ENCODE data around the gene HMGB2. TPM values are rescaled to one million over a fixed set of nuclear protein-coding genes. Genes with fewer than 3 reads are reported as not detected.

HMGB2 gene
- total and polyA plus RNA-seq, 12 donors: 7.5 to 83.1 (median 24.7) TPM

DNA sequence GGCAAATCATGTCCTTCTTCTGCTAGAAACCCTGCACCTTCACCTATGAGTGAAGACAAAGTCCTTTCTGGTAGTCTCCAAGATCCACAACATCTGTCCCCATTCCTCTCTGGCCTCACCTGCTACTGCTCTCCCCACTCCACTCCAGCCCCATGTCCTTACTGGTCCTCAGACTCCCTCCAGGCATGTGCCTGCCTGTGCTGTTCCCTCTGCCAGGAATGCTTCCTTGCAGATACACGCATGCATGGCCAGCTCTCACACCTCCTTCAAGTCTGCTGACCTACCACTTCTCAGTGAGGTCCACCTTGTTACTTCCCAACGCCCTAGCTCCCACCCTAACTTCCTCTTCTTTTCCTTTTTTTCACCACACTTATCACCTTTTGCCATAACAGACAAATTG, 18.1 kb downstream of the HMGB2 start:
- 78 to 88% (median 84%) methylated on average over 2 of the region's 2 CpGs for WGBS, 4 donors
- no peak for DNase-seq
- intact Hi-C loops (cut with DNase I): loop anchor here (5.0 to 10.0 kb wide), 2 partner anchors 101 to 189 kb away; no protein-coding TSS in a partner anchor
- Histone ChIP-seq H3K27ac (no peak overlapping the region), H3K36me3 (replicated peaks in 1 of 2) (peaks cover 0 to 3% of the 10 kb centered on the region in 2 donors), H3K4me1 (replicated peaks in 1 of 2) (peaks cover 0 to 4% of the 10 kb centered on the region in 2 donors), H3K27me3 (no peaks in the 10 kb centered on the region), H3K9me3 (replicated peaks in 1 of 3) (no peaks in the 10 kb centered on the region), H3K4me3 (no peak overlapping the region)
- TF ChIP-seq CTCF (IDR thresholded peaks at IDR 0.05) (no peak), POLR2A (IDR thresholded peaks at IDR 0.05) (no peak)

GRCh38 chr4:173314715-173315114, 19.4 kb downstream of the HMGB2 start:
- H3K4me3 ChIP-seq: no peak overlapping the region
- intact Hi-C loops (cut with DNase I): loop anchor here (5.0 to 10.0 kb wide), 2 partner anchors 103 to 190 kb away; no protein-coding TSS in a partner anchor
- H3K4me1 ChIP-seq (replicated peaks in 1 of 2): peaks cover 0 to 4% of the 10 kb centered on the region in 2 donors
- H3K36me3 ChIP-seq (replicated peaks in 1 of 2): peaks cover 0 to 3% of the 10 kb centered on the region in 2 donors
- TF ChIP-seq CTCF (IDR thresholded peaks at IDR 0.05): no peak
- TF ChIP-seq POLR2A (IDR thresholded peaks at IDR 0.05): no peak
- no peak overlapping the region for H3K27ac ChIP-seq
- WGBS, 4 donors: 78 to 89% (median 88%) methylated on average over 3 of the region's 3 CpGs
- no peaks in the 10 kb centered on the region for H3K27me3 ChIP-seq
- DNase-seq: no peak
- H3K9me3 ChIP-seq (replicated peaks in 1 of 3): no peaks in the 10 kb centered on the region

DNA sequence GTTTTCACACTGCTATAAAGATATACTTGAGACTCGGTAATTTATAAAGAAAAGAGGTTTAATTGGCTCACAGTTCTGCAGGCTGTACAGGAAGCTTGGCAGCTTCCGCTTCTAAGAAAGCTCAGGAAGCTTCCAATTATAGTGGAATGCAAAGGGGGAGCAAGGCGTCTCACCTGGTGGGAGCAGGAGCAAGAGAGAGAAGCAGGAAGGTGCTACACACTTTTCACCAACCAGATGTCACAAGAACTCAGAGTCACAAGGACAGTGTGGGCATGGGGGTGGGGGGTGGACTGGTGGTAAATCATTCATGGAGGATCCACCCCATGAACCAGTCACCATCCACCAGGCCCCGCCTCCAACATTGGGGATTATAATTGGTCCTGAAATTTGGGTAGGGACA, 22.8 kb downstream of the HMGB2 start:
- H3K27me3 ChIP-seq: no peaks in the 10 kb centered on the region
- no peak overlapping the region for H3K4me3 ChIP-seq
- H3K27ac ChIP-seq: no peak overlapping the region
- no peaks in the 10 kb centered on the region for H3K4me1 ChIP-seq (replicated peaks in 1 of 2)
- intact Hi-C loops (cut with DNase I): loop anchor here in 1 of 2 donors (10.0 kb wide), 1 partner anchor 193 kb away; no protein-coding TSS in a partner anchor
- WGBS, 4 donors: 85 to 95% (median 94%) methylated on average over 4 of the region's 4 CpGs
- DNase-seq: no peak
- TF ChIP-seq CTCF (IDR thresholded peaks at IDR 0.05) (no peak), POLR2A (IDR thresholded peaks at IDR 0.05) (no peak)
- no peaks in the 10 kb centered on the region for H3K36me3 ChIP-seq (replicated peaks in 1 of 2)
- no peaks in the 10 kb centered on the region for H3K9me3 ChIP-seq (replicated peaks in 1 of 3)

DNA sequence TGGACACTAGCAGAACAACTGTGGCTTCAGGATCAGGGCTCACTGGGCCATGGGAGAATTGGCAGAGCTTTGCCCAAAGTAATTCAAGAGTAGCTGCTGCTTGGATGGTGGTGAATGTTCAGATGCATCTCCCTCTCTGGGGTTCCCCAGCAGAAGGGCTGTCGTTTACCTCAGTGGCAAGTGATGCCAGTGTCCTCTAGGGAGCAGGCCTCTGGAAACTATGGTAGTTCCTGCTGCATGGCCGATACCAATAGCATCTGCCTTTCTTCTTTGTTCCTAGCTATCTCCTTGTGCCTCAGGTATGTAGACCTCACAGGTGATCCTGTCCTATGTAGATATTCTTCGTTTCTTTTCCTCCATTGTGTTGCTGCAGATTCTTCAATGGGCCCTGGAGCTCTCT, 26.4 kb downstream of the HMGB2 start:
- H3K4me3 ChIP-seq: no peak overlapping the region
- 89 to 97% (median 95%) methylated on average over 3 of the region's 3 CpGs for WGBS, 4 donors
- intact Hi-C loops (cut with DNase I): no loop called here

More for the DNA sequence above, 26.4 kb downstream of the HMGB2 start:
- Histone ChIP-seq H3K36me3 (replicated peaks in 1 of 2) (no peaks in the 10 kb centered on the region), H3K9me3 (replicated peaks in 1 of 3) (no peaks in the 10 kb centered on the region), H3K27me3 (no peaks in the 10 kb centered on the region), H3K4me1 (replicated peaks in 1 of 2) (no peaks in the 10 kb centered on the region), H3K27ac (no peak overlapping the region)
- DNase-seq: no peak
- TF ChIP-seq POLR2A (IDR thresholded peaks at IDR 0.05) (no peak), CTCF (IDR thresholded peaks at IDR 0.05) (no peak)
